Esophagus squamous epithelium (tissue), 4 donors: ENCODE measurements around the gene COX19.

ENCODE experiments used
- CTCF ChIP-seq, 6 experiments: fragments of 450-650 bp in 4 of 6; fragments of 200-600 bp in 2 of 6; sonication (generic) in 2 of 6; IDR thresholded peaks; one replicate each; pipeline ENCODE4 v1.5.1; 2016 to 2019; ENCODE audit warnings: antibody characterized with exemption in 6 of 6, mild to moderate bottlenecking in 4 of 6, moderate library complexity in 4 of 6
- POLR2A ChIP-seq, 4 donors: fragments of 450-650 bp; IDR thresholded peaks; one replicate each; pipeline ENCODE4 v1.6.1; 2017; ENCODE audit warnings: antibody characterized with exemption in 4 of 4, mild to moderate bottlenecking in 4 of 4, moderate library complexity in 3 of 4

- no peak for TF ChIP-seq CTCF (IDR thresholded peaks at IDR 0.05)
- no peak for TF ChIP-seq POLR2A (IDR thresholded peaks at IDR 0.05)
Observed at GRCh38 chr7:986766-987751, 11.7 kb upstream of the COX19 start.
